HEK293 (cell line): ENCODE results near the gene HIF3A.
A peak's percentile ranks its signal among the peaks of the same experiment; 100 is the strongest.

Source experiments
- CTCF ChIA-PET: fragments of 350-600 bp; formaldehyde crosslinking; extraction: SDS; loops from one replicate; lab custom pipeline; 2021; ENCODE audit warnings: antibody characterized with exemption; lab: Yijun Ruan, JAX
- POLR2A ChIA-PET: fragments of 300-600 bp; formaldehyde crosslinking; extraction: SDS; loops from one replicate; lab custom pipeline; 2020; ENCODE audit warnings: antibody characterized with exemption, inconsistent platforms; lab: Yijun Ruan, JAX
- H3K27ac ChIP-seq: fragments of 200-500 bp; sonication (Bioruptor generic); 2 replicates; pipeline ENCODE4 v1.5.1; 2014; ENCODE audit warnings: low read depth, low read length, control low read depth, inconsistent platforms; ENCODE audit errors: extremely low read depth
- H3K36me3 ChIP-seq, 2 experiments: fragments of 200-500 bp in 1 of 2; sonication (Bioruptor generic) in 1 of 2; 1 replicate in 1 of 2; 2 replicates in 1 of 2; pipeline ENCODE4 v1.5.1; 2014 to 2017; ENCODE audit warnings: inconsistent platforms in 2 of 2, low read length in 2 of 2; ENCODE audit not compliant: control insufficient read depth in 2 of 2, insufficient read depth in 1 of 2
- H3K4me1 ChIP-seq: fragments of 200-500 bp; sonication (Bioruptor generic); 2 replicates; pipeline ENCODE4 v1.5.1; 2014; ENCODE audit warnings: mild to moderate bottlenecking, low read length, inconsistent platforms; ENCODE audit not compliant: control insufficient read depth, insufficient read depth
- H3K4me3 ChIP-seq: 2 replicates; pipeline ENCODE4 v1.5.1; 2011; ENCODE audit warnings: low read depth, mild to moderate bottlenecking, control low read depth, low read length, moderate library complexity
- H3K9me3 ChIP-seq: fragments of 200-500 bp; sonication (Bioruptor generic); 2 replicates; pipeline ENCODE4 v1.5.1; 2014; ENCODE audit warnings: low read depth, low read length, inconsistent platforms; ENCODE audit not compliant: control insufficient read depth, insufficient read depth
- BCL6B ChIP-seq: fragments of 450-650 bp; formaldehyde crosslinking; IDR thresholded peaks from 2 replicates; pipeline ENCODE4 v1.5.1; 2017; ENCODE audit warnings: missing biosample characterization, missing genetic modification characterization
- KLF1 ChIP-seq: fragments of 450-650 bp; formaldehyde crosslinking; IDR thresholded peaks from 2 replicates; pipeline ENCODE4 v1.5.1; 2016; ENCODE audit warnings: missing biosample characterization, missing genetic modification characterization
- KLF17 ChIP-seq: fragments of 450-650 bp; formaldehyde crosslinking; IDR thresholded peaks from 2 replicates; pipeline ENCODE4 v1.5.1; 2016; ENCODE audit warnings: missing biosample characterization, missing genetic modification characterization
- PBX3 ChIP-seq: sonication (generic); formaldehyde crosslinking; IDR thresholded peaks from 2 replicates; pipeline ENCODE4 v1.8.1; 2022; ENCODE audit warnings: mild to moderate bottlenecking, moderate library complexity, missing genetic modification reagents
- SALL2 ChIP-seq: fragments of 450-650 bp; formaldehyde crosslinking; IDR thresholded peaks from 2 replicates; pipeline ENCODE4 v1.5.0; 2017; ENCODE audit warnings: missing biosample characterization, mild to moderate bottlenecking, missing genetic modification characterization, borderline replicate concordance
- TRIM28 ChIP-seq: IDR thresholded peaks from 2 replicates; pipeline ENCODE4 v1.6.1; 2011; ENCODE audit warnings: low read length, control low read depth, borderline replicate concordance
- ZBTB1 ChIP-seq: fragments of 450-650 bp; formaldehyde crosslinking; IDR thresholded peaks from 2 replicates; pipeline ENCODE4 v1.5.1; 2016; ENCODE audit warnings: missing biosample characterization, missing genetic modification characterization
- ZNF121 ChIP-seq: fragments of 450-650 bp; formaldehyde crosslinking; IDR thresholded peaks from 2 replicates; pipeline ENCODE4 v1.5.1; 2016; ENCODE audit warnings: missing biosample characterization, missing genetic modification characterization
- ZNF133 ChIP-seq: fragments of 450-650 bp; formaldehyde crosslinking; IDR thresholded peaks from 2 replicates; pipeline ENCODE4 v1.5.1; 2016; ENCODE audit warnings: missing biosample characterization, missing genetic modification characterization
- ZNF16 ChIP-seq: fragments of 450-650 bp; formaldehyde crosslinking; IDR thresholded peaks from 2 replicates; pipeline ENCODE4 v1.5.1; 2016; ENCODE audit warnings: low read depth, missing biosample characterization, missing genetic modification characterization
- ZNF280D ChIP-seq: fragments of 450-650 bp; formaldehyde crosslinking; IDR thresholded peaks from 2 replicates; pipeline ENCODE4 v1.5.1; 2016; ENCODE audit warnings: missing biosample characterization, missing genetic modification characterization
- ZNF513 ChIP-seq: fragments of 450-650 bp; IDR thresholded peaks from 2 replicates; pipeline ENCODE4 v1.5.1; 2018; ENCODE audit warnings: missing biosample characterization, missing genetic modification characterization
- ZNF558 ChIP-seq: fragments of 450-650 bp; formaldehyde crosslinking; IDR thresholded peaks from 2 replicates; pipeline ENCODE4 v1.5.1; 2016; ENCODE audit warnings: missing biosample characterization, missing genetic modification characterization
- ZNF623 ChIP-seq: fragments of 450-650 bp; formaldehyde crosslinking; IDR thresholded peaks from 2 replicates; pipeline ENCODE4 v1.5.1; 2016; ENCODE audit warnings: missing biosample characterization, missing genetic modification characterization
- ZNF660 ChIP-seq: fragments of 450-650 bp; IDR thresholded peaks from 2 replicates; pipeline ENCODE4 v1.5.1; 2018; ENCODE audit warnings: missing biosample characterization, mild to moderate bottlenecking, missing genetic modification characterization
- ZNF747 ChIP-seq: fragments of 450-650 bp; formaldehyde crosslinking; IDR thresholded peaks from 2 replicates; pipeline ENCODE4 v1.5.1; 2016; ENCODE audit warnings: missing biosample characterization, missing genetic modification characterization

Gene HIF3A

GRCh38 chr19:46317339-46317738, 20.5 kb downstream of the HIF3A start:
- Histone ChIP-seq H3K4me1 (peaks cover 3% of the 10 kb centered on the region; the same call in 1 of the 2 replicates), H3K36me3 (no peaks in the 10 kb centered on the region), H3K27ac (no peak overlapping the region), H3K4me3 (no peak overlapping the region), H3K9me3 (no peaks in the 10 kb centered on the region)
- POLR2A ChIA-PET: no interaction called here
- CTCF ChIA-PET: interaction anchor here (0.6 to 3.2 kb wide), 5 partner anchors 12 to 37 kb away, joined by 3 to 8 read pairs (median 3); partner anchors contain the start of gene PPP5C
- TF ChIP-seq ZNF660 (tag by site-specific recombination) (no peak), SALL2 (tag by site-specific recombination) (no peak), ZNF747 (no peak), ZNF623 (tag by site-specific recombination) (peak; percentile 88)

- TF ChIP-seq ZNF558 (tag by site-specific recombination) (no peak), ZNF513 (tag by site-specific recombination) (0 out of 2 replicates have a peak, but pooled peaks have one; percentile 12)
- Histone ChIP-seq H3K36me3 (no peaks in the 10 kb centered on the region), H3K4me1 (no peaks in the 10 kb centered on the region), H3K9me3 (no peaks in the 10 kb centered on the region), H3K4me3 (no peak overlapping the region), H3K27ac (no peak overlapping the region)
- ChIA-PET CTCF (interaction anchor here (0.6 to 1.2 kb wide), 3 partner anchors 21 to 254 kb away, joined by 3 to 5 read pairs (median 3); partner anchors contain the start of gene PPP5C), POLR2A (no interaction called here)
Measured at GRCh38 chr19:46319613-46320012, 22.8 kb downstream of the HIF3A start.

- Histone ChIP-seq H3K4me3 (no peak overlapping the region), H3K4me1 (no peaks in the 10 kb centered on the region), H3K36me3 (no peaks in the 10 kb centered on the region), H3K9me3 (no peaks in the 10 kb centered on the region), H3K27ac (no peak overlapping the region)
- POLR2A ChIA-PET: interaction anchor here (0.7 kb wide), 1 partner anchor 345 kb away, joined by 3 read pairs; no protein-coding TSS in a partner anchor
- 0 out of 2 replicates have a peak, but pooled peaks have one; percentile 52 for TF ChIP-seq ZNF280D (tag by site-specific recombination)
- TF ChIP-seq ZNF16 (tag by site-specific recombination): 0 out of 2 replicates have a peak, but pooled peaks have one; percentile 38
- TF ChIP-seq PBX3 (CRISPR knock-in tag): no peak
- peak; percentile 45 for TF ChIP-seq BCL6B (tag by site-specific recombination)
- TF ChIP-seq ZNF121 (tag by site-specific recombination): no peak
- TF ChIP-seq ZNF133 (tag by site-specific recombination): no peak
- TF ChIP-seq TRIM28: no peak
- no peak for TF ChIP-seq KLF1
- TF ChIP-seq ZNF623 (tag by site-specific recombination): peak; percentile 98
- no peak for TF ChIP-seq ZBTB1 (tag by site-specific recombination)
- no peak for TF ChIP-seq KLF17 (tag by site-specific recombination)
- CTCF ChIA-PET: interaction anchor here (0.8 kb wide), 1 partner anchor 26 kb away, joined by 4 read pairs; the partner anchor contains the start of gene PPP5C
Measured at GRCh38 chr19:46320559-46320958, 23.7 kb downstream of the HIF3A start.
